Fibroblast of peridontal ligament (primary cell): ENCODE measurements around the gene ITPR2.

Source experiments
- DNase-seq: peaks from one replicate; pipeline ENCODE4 v3.0.0-alpha.2; 2010; ENCODE audit errors: extremely low read depth

The ITPR2 gene

GRCh38 chr12:26567126-26567525 lies 265.9 kb downstream of the ITPR2 start:
- DNase-seq, result no peak

- DNase-seq, result peak; percentile 65
These were observed 266.3 kb downstream of the ITPR2 start for GRCh38 chr12:26566675-26567074.

- DNase-seq, result no peak
These were observed 266.8 kb downstream of the ITPR2 start for GRCh38 chr12:26566186-26566585.

GRCh38 chr12:26564391-26564790 lies 268.6 kb downstream of the ITPR2 start:
- DNase-seq, result no peak

- no peak for DNase-seq
These were observed 269.4 kb downstream of the ITPR2 start for GRCh38 chr12:26563552-26563951.

GRCh38 chr12:26557326-26557725 lies 275.7 kb downstream of the ITPR2 start:
- no peak for DNase-seq

- DNase-seq, result no peak
These were observed 276.1 kb downstream of the ITPR2 start for GRCh38 chr12:26556916-26557315.

GRCh38 chr12:26555139-26555538 lies 277.9 kb downstream of the ITPR2 start:
- peak; percentile 35 for DNase-seq

- DNase-seq, result no peak
These were observed 278.7 kb downstream of the ITPR2 start for GRCh38 chr12:26554332-26554731.

GRCh38 chr12:26551385-26551784 lies 281.6 kb downstream of the ITPR2 start:
- no peak for DNase-seq

GRCh38 chr12:26548227-26548626 lies 284.8 kb downstream of the ITPR2 start:
- no peak for DNase-seq

GRCh38 chr12:26546535-26547314 lies 286.3 kb downstream of the ITPR2 start:
- no peak for DNase-seq

- DNase-seq, result no peak
These were observed 293.9 kb downstream of the ITPR2 start for GRCh38 chr12:26539131-26539530.

GRCh38 chr12:26537651-26538050 lies 295.3 kb downstream of the ITPR2 start:
- DNase-seq, result no peak

- no peak for DNase-seq
These were observed 295.9 kb downstream of the ITPR2 start for GRCh38 chr12:26537126-26537525.

- DNase-seq, result no peak
These were observed 297.2 kb downstream of the ITPR2 start for GRCh38 chr12:26535826-26536225.

- DNase-seq, result no peak
These were observed 298.9 kb downstream of the ITPR2 start for GRCh38 chr12:26534071-26534470.

GRCh38 chr12:26533211-26533610 lies 299.8 kb downstream of the ITPR2 start:
- DNase-seq, result no peak

- DNase-seq, result no peak
These were observed 302.5 kb downstream of the ITPR2 start for GRCh38 chr12:26530461-26530860.

GRCh38 chr12:26528943-26529342 lies 304.1 kb downstream of the ITPR2 start:
- no peak for DNase-seq

GRCh38 chr12:26527682-26528081 lies 305.3 kb downstream of the ITPR2 start:
- no peak for DNase-seq

GRCh38 chr12:26524862-26525465 lies 308.0 kb downstream of the ITPR2 start:
- DNase-seq, result peak; percentile 37

- DNase-seq, result peak; percentile 99
These were observed 309.3 kb downstream of the ITPR2 start for GRCh38 chr12:26523708-26524150.
